HG02973 (cell line): Measurements from ENCODE around the gene LVRN.
"Not testable (repeated sequence)": the region's sequence is repeated elsewhere in the genome, so short reads cannot be mapped to it uniquely, and the experiment has no call there.

Experiments
- ATAC-seq: cut with Tn5 transposase; IDR thresholded peaks from one replicate; pipeline ENCODE4 v1.9.1; 2021; ENCODE audit warnings: moderate library complexity; ENCODE audit not compliant: unreplicated experiment

LVRN gene

GRCh38 chr5:115962239-115962564, at the start of gene LVRN:
Gene LVRN (plus strand): TSS chr5:115962475. CDS start chr5:115962618, 143 bp downstream.
- ATAC-seq: no peak

- ATAC-seq: not testable (repeated sequence)
These were observed 48.5 kb upstream of the LVRN start for GRCh38 chr5:115913623-115914400.

GRCh38 chr5:115920171-115920725, 42.0 kb upstream of the LVRN start:
- no peak for ATAC-seq

- ATAC-seq: not testable (repeated sequence)
These were observed 33.5 kb upstream of the LVRN start for GRCh38 chr5:115928578-115929407.

GRCh38 chr5:115930171-115930570, 32.1 kb upstream of the LVRN start:
- ATAC-seq: not testable (repeated sequence)

GRCh38 chr5:115930630-115931337, 31.5 kb upstream of the LVRN start:
- no peak for ATAC-seq

- no peak for ATAC-seq
These were observed 29.3 kb upstream of the LVRN start for GRCh38 chr5:115932991-115933390.

GRCh38 chr5:115934388-115934974, 27.8 kb upstream of the LVRN start:
- no peak for ATAC-seq

GRCh38 chr5:115936031-115936430, 26.2 kb upstream of the LVRN start:
- no peak for ATAC-seq

- no peak for ATAC-seq
These were observed 23.2 kb upstream of the LVRN start for GRCh38 chr5:115939059-115939458.

GRCh38 chr5:115940080-115940810, 22.0 kb upstream of the LVRN start:
- ATAC-seq: no peak

- ATAC-seq: no peak
These were observed 21.1 kb upstream of the LVRN start for GRCh38 chr5:115941051-115941675.

- no peak for ATAC-seq
These were observed 17.8 kb upstream of the LVRN start for GRCh38 chr5:115944501-115944900.

- ATAC-seq: no peak
These were observed 15.6 kb upstream of the LVRN start for GRCh38 chr5:115946655-115947054.

- ATAC-seq: no peak
These were observed 15.0 kb upstream of the LVRN start for GRCh38 chr5:115947260-115947659.

- no peak for ATAC-seq
These were observed 14.2 kb upstream of the LVRN start for GRCh38 chr5:115948091-115948534.

GRCh38 chr5:115949096-115949495, 13.2 kb upstream of the LVRN start:
- no peak for ATAC-seq

- ATAC-seq: no peak
These were observed 9.7 kb upstream of the LVRN start for GRCh38 chr5:115952588-115952987.

GRCh38 chr5:115954144-115954543, 8.1 kb upstream of the LVRN start:
- ATAC-seq: no peak

- ATAC-seq: no peak
These were observed 5.3 kb upstream of the LVRN start for GRCh38 chr5:115956957-115957356.
